HG02571 (cell line): ENCODE results near the gene USP24.

ENCODE experiments used
- ATAC-seq: cut with Tn5 transposase; IDR thresholded peaks from one replicate; pipeline ENCODE4 v1.9.1; 2021; ENCODE audit warnings: mild to moderate bottlenecking, moderate library complexity; ENCODE audit not compliant: unreplicated experiment

Gene USP24

DNA sequence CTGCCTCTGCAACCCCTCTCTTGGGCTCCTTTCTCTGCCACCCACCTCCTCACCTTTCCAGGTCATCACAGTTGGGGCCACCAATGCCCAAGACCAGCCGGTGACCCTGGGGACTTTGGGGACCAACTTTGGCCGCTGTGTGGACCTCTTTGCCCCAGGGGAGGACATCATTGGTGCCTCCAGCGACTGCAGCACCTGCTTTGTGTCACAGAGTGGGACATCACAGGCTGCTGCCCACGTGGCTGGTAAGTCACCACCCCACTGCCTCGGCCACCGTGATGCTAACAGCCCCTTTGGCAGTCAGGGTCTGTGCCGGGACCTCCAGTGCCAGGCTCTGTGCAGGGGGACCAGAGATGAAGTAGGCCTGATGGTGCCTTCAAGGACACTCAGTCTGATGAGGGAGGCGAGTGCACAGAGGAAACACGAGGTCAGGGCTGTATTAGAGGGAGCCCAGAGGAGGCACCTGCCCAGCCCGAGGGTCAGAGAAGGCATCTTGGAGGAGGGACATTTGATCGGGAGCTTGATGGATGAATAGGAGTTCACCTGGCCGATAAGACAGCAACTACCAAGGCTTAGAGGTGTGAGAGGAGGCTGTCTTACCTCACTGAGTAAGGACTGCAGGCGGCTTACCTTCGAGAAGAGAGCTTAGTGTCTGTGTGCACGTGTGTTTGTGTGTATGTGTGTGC, 157.8 kb downstream of the USP24 start:
- no peak for ATAC-seq

DNA sequence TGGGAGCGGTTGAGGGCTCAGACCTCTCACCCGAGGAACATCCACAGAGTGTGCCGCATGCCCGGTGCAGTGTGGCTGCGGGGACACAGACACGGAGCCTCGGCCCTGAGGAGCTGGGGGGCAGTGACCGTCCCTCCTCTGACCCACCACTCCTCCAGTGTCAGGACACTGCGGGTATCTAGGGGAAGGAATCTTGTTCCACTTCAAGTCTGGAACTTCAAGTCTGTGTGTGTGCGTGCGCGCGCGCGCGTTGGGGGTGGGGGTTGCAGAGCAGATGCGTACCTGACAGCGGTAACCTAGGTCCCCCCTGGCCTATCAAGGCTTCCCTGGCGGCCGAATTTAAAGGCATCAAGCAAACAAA, 158.6 kb downstream of the USP24 start:
- no peak for ATAC-seq

DNA sequence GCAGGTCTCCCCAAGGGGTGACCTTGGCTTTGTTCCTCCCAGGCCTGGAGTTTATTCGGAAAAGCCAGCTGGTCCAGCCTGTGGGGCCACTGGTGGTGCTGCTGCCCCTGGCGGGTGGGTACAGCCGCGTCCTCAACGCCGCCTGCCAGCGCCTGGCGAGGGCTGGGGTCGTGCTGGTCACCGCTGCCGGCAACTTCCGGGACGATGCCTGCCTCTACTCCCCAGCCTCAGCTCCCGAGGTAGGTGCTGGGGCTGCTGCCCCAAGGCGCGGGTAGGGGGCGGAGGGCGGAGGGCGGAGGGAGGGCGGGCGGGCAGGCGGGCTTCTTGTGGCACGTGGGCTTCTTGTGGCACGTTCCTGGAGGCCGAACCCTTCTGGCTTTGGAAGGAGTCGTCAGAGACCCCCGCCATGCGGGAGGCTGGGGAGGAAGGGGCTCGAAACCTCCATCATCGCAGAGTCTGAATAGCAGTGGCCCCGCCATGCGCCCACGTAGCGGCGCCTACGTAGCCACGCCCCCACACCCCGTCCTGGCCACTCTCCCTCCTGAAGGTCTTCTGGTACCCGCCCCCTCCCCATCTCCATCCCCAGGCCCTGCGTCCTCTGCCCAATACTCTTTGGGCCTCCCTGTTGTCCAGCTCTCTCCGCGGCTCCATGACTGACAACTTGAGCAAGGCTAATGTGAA, 159.1 kb downstream of the USP24 start:
- no peak for ATAC-seq

DNA sequence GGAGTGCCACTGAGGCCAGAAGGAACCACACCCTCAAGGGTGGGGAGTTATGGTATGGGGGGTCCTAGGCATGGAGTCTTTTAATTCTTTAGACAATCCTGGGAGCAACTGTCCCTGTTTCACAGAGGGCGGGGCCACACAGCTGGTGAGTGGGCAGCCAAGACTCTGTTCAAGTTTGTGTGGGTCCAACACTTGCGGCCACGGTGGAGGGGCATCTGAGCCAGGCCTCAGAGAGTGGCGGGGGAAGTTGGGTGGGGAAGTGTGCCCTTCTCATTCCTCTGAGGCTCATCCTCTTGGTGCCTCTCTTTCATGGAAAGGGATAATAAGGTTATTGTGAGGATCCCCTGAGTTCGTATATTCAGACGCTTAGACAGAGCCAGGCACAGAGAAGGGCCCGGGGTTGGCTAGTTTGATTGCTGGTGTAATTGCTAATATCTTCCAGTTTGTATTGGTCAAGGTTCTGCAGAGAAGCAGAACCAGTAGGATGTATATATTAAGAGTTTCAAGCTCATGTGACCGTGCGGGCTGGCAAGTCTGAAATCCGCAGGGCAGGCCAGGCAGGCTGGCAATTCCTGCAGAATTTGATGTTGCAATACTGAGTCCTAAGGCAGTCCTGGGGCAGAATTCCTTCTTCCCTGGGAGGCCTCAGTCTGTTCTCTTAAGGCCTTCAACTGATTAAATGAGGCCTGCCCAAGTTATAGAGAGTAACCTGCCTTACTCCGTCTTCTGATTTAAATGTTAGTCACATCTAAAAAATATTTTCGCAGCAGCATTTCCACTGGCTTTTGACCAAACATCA, 159.9 kb downstream of the USP24 start:
- no peak for ATAC-seq

DNA sequence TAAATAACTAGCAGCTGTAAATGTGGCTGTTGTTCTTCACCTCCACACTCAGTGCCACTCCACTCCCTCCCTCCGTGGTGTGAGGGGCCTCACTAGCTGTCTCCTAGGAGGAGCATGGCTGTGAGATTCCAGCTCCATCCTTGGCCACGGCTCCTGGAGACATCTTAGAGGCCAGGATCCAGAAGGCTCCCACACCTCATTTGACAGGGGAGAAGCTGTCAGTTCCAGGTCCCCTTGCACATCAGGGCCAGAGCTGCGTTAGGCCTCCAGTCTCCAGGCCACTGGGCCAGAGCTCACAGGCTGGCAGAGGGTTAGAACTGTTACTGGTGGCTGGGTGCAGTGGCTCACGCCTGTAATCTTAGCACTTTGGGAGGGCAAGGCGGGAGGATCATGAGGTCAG, 160.8 kb downstream of the USP24 start:
- no peak for ATAC-seq

DNA sequence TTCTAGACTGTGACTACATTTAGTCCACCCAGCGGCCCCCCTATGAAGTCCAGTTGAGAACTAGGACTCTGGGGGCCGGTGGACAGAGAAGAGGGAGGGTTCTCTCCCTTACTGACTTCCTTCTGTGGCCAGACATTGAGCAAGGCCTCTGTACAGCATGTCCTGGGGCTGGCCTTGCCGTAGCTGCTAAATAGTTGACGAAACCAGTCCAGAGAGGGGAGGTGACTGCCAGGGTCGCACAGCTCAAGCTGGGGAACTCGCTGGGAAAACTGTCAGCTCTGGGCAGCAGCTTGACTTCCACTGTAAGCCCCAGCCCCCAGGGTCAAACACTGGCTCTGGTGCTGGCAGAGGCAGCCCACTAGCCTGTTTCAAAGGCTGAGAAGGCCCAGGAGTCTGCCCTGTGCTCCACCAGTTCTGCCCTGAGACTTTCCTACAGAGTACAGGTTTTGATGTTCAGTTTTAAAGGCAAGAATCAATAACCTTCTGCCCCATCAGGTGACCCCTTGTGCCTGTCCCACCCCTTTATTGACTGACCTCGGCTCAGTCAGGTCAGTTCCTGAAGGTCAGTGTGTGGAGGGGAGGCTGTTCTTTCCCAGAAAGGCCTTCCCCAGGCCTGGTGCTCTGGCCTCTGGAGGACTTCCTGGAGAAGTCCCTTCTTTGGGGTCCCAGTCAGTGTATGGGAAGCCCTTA, 161.8 kb downstream of the USP24 start:
- ATAC-seq, result no peak

DNA sequence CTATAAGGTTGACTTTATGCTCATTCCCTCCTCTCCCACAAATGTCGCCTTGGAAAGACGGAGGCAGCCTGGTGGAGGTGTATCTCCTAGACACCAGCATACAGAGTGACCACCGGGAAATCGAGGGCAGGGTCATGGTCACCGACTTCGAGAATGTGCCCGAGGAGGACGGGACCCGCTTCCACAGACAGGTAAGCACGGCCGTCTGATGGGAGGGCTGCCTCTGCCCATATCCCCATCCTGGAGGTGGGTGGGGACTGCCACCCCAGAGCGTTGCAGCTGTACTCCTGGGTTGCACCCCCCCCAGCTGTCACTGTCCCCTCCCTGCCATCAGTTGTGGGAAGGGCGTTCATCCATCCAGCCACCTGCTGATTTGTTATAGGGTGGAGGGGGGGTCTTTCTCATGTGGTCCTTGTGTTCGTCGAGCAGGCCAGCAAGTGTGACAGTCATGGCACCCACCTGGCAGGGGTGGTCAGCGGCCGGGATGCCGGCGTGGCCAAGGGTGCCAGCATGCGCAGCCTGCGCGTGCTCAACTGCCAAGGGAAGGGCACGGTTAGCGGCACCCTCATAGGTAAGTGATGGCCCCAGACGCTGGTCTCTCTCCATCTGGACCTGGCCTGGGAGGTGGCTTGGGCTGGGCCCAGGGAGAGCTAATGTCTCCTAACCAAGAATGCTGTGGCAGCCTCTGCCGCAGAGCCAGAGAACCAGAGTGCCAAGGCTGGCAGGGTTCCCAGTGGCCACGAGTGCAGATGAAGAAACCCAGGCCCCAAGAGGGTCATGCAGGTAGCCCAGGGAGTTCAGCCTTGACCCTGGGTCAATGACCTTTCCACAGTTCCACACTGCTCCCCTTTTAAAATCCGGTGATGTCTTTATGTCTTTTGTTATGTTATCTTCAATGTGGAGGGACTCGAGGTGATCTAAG, 162.7 kb downstream of the USP24 start:
- ATAC-seq, result no peak

DNA sequence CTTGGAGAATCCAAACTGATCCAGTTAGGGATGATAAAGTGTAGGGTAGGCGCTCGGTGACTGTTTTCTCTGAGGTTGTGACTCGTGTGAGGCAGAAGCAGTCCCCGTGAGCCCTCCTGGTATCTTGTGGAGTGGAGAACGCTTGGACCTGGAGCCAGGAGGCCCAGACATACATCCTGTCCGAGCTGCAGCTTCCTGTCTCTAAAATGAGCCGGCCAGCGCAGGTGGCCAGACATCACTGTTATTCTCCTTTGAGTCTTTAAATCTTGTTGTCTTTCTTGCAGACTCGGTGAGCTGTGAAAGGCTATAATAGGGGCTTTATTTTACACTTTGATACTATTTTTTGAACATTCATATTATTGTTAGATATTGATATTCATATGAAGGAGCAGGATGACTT, 163.5 kb downstream of the USP24 start:
- no peak for ATAC-seq

DNA sequence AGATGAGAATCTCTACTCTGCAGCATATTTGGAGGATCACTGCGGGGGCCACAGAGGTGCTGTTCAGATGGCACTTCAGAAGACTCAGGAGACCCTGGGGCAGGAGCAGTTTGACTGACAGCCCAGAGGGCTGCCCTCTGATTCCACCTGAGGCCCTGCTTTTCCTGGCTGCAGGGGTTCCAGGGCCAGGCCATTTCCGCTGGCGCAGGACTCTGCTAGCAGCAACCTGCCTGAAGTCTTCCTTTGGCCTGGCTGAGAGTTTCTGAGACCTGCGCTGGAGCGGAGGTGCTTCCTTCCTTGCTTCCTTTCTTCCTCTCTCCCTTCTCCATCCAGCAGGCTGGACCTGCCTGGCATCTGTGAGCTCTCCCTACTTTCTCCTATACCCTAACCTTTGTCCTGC, 164.0 kb downstream of the USP24 start:
- ATAC-seq, result no peak

DNA sequence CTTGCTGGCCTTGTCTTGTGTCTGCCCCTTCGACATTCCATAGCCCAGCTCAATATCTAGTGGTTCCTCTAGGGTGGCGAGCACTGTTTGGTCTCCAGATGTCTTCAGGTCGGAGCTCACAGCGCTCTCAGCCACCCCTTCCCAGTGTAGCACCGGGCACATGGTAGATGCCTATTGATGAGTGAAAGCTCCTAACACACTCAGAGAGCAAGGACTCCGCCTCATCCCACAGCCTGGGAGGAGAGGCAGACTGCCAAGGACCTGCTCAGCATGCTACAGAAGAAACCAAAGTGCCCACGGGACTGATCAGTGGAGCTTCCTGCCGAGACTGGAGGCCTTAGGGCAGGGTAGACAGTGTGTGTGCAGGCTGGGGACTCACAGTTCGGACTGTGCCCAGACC, 164.9 kb downstream of the USP24 start:
- no peak for ATAC-seq

DNA sequence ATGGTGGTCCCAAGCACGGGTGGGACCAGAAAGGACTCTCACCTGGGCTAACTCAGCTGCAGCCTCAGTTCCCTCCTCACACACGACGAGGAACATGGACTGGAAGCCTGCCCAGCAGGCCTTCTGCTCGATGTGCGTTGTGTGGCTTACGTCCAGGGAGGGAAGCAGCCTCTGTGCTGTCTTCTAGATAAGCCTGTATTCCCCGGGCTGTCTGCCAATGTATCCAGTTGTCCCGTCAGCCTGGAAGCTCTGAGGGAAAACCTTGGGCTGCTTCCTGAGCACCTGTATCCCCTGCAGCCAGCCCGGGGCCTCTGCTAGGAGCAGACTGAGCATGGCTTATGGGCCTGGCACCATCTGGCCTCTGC, 165.3 kb downstream of the USP24 start:
- ATAC-seq, result no peak

DNA sequence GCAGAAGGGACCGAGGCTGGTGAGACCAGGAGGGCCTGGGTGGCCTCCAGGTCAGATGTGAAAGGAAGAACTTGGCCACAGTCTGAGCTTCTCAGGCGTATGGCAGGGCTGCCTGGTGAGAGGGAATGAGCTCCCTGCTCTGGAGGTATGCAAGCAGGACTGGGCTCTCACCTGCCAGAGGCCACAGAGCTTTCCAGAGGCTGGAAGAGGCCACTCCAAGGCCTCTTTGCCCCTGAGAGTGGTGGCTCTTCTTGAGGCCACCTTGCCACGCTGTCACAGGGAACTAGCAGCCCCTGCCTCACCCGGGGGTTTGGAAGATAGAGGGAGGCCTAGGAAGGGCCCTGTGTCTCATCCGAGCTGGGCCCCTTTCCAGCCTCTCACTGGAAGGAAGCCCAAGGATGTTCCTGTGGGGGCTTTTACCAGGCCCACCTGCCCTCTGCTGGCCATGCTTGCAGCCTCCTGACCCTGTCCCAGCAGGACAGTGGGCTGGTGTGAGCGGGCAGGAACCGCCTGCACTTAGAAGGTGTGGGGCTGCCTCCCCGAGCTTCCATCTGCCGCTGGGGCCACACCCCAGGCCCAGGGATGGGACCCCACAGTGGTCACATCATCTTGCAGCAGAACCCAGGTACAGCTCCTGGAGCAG, 165.8 kb downstream of the USP24 start:
- no peak for ATAC-seq

DNA sequence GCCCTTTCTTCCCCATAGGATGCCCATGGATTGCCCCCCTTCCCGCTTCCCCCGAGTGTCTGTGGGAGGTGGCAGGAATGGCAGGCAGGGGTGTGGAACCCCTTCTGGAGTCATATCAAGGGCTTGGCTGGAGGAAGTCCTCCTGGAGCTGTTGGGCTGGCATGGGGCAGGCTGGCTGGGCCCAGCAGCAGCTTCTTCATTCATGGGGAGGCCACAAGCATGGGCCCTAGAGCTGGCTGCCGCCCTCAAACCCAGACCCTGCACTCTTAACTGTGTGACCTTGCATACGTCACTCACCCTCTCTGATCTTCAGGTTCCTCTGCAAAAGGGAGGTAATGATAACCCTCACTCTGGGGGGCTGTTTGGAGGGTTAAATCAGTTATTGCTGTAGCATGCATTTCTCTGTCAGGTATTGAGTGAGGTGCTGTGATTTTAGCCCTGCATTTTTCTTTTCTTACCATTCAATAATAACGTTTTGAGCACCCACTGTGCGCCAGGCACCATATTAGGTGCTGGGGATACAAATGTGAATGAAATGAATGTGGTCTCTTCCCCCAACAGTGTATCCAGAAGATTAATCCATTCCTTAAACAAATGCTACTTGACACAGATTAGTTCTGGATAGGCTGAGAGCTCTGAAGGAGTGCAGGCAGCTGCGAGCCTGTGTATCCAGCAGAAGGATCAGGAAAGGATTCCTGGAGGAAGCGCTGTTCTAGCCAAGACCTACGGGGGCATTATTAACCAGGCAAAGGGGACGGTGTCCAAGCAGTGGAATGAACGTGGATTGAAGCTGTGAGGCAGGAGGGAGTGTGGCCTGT, 166.5 kb downstream of the USP24 start:
- no peak for ATAC-seq

DNA sequence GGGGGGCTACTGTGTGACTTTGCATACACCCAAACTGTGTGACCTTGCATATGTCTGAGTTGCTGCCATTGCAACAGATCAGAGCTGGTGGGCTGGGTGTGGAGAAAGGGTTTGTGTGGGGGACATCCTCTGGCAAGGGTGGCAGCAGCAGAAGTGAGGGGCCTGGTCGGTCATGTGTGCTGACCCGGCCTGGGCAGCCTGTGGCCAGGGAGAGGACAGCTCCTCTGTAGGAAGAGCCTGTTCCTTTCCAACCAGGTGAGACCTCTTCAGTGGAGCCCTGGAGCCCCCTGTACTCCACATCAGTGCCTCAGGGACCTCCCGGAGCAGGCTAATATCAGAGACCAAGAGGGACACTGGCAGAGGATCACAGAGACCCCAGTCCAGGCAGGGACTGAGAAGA, 167.6 kb downstream of the USP24 start:
- no peak for ATAC-seq

DNA sequence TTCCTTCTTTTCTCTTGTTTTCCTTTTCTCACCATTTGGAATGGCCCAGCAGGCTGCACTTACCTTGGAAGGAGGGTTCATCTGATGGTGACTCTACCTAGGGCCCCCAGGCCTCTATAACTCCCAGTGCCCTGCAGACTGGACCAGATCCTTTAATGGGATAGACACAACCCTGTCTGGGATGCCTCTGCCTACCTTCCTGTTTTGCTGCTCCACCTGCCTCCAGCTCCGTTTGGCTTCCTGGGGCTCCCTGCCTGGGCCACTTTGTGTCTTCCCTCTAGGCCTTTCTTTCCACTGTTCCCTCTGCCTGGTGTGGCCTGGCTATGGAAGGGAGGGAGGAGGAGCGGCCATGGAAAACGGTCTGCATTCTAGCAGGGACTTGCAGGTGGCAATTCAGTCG, 168.3 kb downstream of the USP24 start:
- no peak for ATAC-seq

DNA sequence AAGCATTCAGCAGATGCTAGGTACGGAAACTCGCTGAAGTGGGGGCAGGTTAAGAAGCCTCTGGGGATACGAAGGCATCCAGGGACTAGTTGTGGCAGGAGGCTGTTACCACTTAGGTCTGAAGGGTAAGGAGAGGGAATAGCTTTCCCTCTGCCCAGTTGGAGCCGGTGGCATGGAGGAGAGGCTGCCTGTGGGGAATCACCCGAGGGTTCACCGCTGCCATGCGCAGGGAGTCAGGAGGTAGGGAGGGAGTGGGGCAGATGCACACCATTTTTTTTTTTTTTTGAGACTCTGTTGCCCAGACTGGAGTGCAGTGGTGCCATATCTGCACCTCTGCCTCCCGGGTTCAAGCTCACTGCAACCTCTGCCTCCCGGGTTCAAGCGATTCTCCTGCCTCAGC, 169.7 kb downstream of the USP24 start:
- no peak for ATAC-seq

DNA sequence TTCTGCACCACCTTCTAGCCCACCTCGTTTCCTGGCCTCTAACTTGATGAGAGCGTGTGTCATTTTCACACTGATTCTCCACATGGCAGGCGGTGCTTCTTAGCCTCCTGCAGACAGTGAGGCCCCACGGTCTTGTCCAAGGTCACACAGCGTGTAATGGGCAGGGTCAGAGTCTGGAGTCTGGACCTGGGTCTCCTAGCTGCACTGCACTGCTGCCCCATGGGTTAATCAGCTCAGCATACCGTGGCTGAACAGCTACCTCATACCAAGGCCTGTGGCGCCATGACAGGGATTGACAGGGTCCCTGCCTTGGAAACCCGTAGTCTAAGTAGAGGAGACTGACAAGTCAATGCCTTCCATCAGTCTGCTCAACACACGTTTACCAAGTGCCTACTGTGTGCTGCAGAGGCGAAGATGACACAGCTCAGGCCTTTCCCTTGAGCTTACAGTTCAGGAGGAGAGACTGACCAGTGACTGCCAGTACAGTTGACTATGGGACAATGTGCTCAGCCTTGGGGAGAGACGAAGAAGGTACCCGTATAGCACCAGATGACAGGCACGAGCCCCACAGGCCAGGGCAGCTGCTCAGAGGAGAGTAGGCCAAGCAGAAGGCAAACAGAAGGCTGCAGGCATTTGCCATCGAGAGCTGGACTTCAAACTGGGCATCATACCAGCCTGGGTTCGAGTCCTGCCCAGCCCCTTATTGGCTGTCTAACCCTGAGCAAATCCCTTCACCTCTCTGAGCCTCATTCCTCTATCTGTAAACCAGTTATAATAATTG, 170.4 kb downstream of the USP24 start:
- no peak for ATAC-seq

DNA sequence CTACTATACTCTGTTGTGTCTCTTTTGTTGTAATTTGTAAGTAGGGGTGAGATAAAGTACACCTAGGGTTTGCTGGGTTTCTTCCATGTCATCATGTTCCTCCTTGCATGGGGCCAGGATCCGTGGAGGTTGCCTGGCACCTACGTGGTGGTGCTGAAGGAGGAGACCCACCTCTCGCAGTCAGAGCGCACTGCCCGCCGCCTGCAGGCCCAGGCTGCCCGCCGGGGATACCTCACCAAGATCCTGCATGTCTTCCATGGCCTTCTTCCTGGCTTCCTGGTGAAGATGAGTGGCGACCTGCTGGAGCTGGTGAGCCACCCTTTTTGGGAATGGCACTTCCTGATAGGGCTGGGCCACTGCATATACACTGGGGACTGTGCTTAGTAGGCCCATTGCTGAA, 171.4 kb downstream of the USP24 start:
- ATAC-seq, result no peak
